A549 treated with DMSO at 1 μM for 4 hours (cell line): Measurements from ENCODE around the gene FHDC1. TPM values are rescaled to one million over a fixed set of nuclear protein-coding genes. Genes with fewer than 3 reads are reported as not detected.

ENCODE experiments used
- total RNA-seq: library from RNA; stranded (reverse); fragments of 200-300 nt; extraction: Qiagen RNA extraction; gene quantifications from 5 replicates; pipeline ENCODE4 v1.2.3, GENCODE V29; 2022; ENCODE audit warnings: low read depth

Gene FHDC1, protein sequence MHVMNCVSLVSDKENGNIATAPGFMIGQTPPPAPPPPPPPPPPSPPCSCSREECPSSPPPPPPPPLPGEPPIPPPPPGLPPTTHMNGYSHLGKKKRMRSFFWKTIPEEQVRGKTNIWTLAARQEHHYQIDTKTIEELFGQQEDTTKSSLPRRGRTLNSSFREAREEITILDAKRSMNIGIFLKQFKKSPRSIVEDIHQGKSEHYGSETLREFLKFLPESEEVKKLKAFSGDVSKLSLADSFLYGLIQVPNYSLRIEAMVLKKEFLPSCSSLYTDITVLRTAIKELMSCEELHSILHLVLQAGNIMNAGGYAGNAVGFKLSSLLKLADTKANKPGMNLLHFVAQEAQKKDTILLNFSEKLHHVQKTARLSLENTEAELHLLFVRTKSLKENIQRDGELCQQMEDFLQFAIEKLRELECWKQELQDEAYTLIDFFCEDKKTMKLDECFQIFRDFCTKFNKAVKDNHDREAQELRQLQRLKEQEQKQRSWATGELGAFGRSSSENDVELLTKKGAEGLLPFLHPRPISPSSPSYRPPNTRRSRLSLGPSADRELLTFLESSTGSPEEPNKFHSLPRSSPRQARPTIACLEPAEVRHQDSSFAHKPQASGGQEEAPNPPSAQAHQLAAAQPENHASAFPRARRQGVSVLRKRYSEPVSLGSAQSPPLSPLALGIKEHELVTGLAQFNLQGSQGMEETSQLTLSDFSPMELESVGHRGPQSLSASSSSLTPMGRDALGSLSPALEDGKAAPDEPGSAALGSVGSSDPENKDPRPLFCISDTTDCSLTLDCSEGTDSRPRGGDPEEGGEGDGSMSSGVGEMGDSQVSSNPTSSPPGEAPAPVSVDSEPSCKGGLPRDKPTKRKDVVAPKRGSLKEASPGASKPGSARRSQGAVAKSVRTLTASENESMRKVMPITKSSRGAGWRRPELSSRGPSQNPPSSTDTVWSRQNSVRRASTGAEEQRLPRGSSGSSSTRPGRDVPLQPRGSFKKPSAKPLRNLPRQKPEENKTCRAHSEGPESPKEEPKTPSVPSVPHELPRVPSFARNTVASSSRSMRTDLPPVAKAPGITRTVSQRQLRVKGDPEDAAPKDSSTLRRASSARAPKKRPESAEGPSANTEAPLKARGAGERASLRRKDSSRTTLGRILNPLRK
- total RNA-seq = 0.38 to 0.62 TPM (median 0.42 TPM) in 5 replicates

DNA sequence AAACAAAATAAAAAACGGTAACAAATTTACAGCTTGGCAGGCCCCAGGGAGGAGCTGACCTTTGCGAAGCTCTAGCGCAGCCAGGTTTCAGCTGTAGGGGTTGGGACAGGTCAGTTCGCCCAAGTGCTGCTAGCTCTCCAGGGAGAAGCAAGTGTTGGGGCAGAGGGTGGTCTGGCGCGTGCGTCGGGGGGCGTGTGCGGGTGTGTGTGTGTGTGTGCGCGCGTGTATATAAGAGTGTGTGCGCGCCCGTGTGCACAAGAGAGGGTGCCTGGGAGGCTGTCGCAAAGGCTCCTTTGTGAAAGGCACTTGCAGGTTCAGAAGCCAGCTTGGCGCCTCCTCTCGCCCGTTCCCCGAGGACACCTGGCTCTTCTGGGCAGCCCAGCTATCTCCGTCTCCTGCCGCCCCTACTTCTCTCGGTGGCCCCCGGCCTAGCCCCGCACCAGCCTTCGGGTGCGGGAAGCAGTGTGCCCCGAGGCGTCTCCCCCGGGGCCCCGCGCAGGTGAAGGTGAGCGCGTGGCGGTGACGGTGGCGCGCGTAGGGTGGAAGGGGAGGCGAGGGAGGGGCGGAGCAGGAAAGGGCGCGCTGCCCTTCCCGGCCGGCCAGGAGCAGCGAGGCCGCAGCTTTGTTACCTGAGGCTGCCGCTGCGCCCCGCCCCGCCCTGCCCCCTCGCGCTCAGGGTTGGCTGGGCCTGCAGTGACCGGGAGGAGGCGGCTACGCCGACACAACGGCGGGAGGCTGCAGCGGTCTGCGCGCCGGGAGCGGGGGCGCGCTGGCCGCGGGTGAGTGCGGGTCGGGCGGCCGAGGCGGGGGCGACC lies at the start of gene FHDC1:
Gene FHDC1 (plus strand): TSS at position 693 of the 815 bp plus-strand sequence. CDS start 6,735 bp downstream, outside the sequence.

Other genes starting within 250 kb of the FHDC1 start
- gene TIGD4, start 156.6 kb upstream of the FHDC1 start, total RNA-seq = 0.09 to 0.31 TPM (median 0.23 TPM) in 5 replicates
- gene ARFIP1, start 156.4 kb upstream of the FHDC1 start, total RNA-seq = 14.2 to 19.0 TPM (median 16.5 TPM) in 5 replicates